Gastroesophageal sphincter (tissue), 4 donors: Measurements from ENCODE around the gene KIFC3. TPM values are rescaled to one million over a fixed set of nuclear protein-coding genes. Genes with fewer than 3 reads are reported as not detected.
"Not testable (repeated sequence)": the region's sequence is repeated elsewhere in the genome, so short reads cannot be mapped to it uniquely, and the experiment has no call there.

ENCODE experiments used
- ATAC-seq: fragments of 150-250 bp; one replicate; pipeline ENCODE4 v1.9.1; 2016; ENCODE audit warnings: mild to moderate bottlenecking, moderate library complexity
- H3K27ac ChIP-seq, 4 donors: fragments of 200-600 bp; sonication (generic) in 3 of 4; 1 replicate in 3 of 4; 2 replicates in 1 of 4; pipeline ENCODE4 v1.5.1; 2016 to 2019
- H3K27me3 ChIP-seq: fragments of 200-600 bp; sonication (generic); one replicate; pipeline ENCODE4 v1.5.1; 2019
- H3K36me3 ChIP-seq, 2 donors: fragments of 200-600 bp; sonication (generic); one replicate each; pipeline ENCODE4 v1.5.1; 2019; ENCODE audit warnings: control low read depth in 1 of 2
- H3K4me1 ChIP-seq, 3 donors: fragments of 200-600 bp; sonication (generic); 1 replicate in 2 of 3; 2 replicates in 1 of 3; pipeline ENCODE4 v1.5.1; 2016 to 2019; ENCODE audit warnings: control low read depth in 2 of 3
- H3K4me3 ChIP-seq, 2 donors: fragments of 200-600 bp; sonication (generic); one replicate each; pipeline ENCODE4 v1.5.1; 2019; ENCODE audit warnings: mild to moderate bottlenecking in 1 of 2, moderate library complexity in 1 of 2
- H3K9me3 ChIP-seq, 3 donors: fragments of 200-600 bp; sonication (generic); one replicate each; pipeline ENCODE4 v1.5.1; 2017 to 2019; ENCODE audit warnings: control low read depth in 2 of 3
- EP300 ChIP-seq: sonication (generic); formaldehyde crosslinking; IDR thresholded peaks from one replicate; pipeline ENCODE4 v1.6.1; 2017; ENCODE audit warnings: antibody characterized with exemption, mild to moderate bottlenecking
- POLR2A ChIP-seq, 2 donors: fragments of 450-650 bp; IDR thresholded peaks; one replicate each; pipeline ENCODE4 v1.6.1; 2017; ENCODE audit warnings: antibody characterized with exemption in 2 of 2, mild to moderate bottlenecking in 2 of 2, moderate library complexity in 1 of 2
- POLR2AphosphoS5 ChIP-seq: sonication (generic); formaldehyde crosslinking; IDR thresholded peaks from one replicate; pipeline ENCODE4 v1.6.1; 2017; ENCODE audit warnings: antibody characterized with exemption
- WGBS, 2 donors: methylation state at CpG; one replicate each; pipeline ENCODE4 v1.1.5; 2018; ENCODE audit warnings: low coverage in 1 of 2; 5-methylcytosine and 5-hydroxymethylcytosine counted together
- total RNA-seq, 4 donors: library from RNA; depleted of rRNA; stranded (reverse); fragments of >200 nt; gene quantifications; one replicate each; pipeline ENCODE4 v1.1.0, GENCODE V29; 2016
- TF ChIP-seq, protein P1 (sequence below), 4 experiments: fragments of 200-600 bp in 2 of 4; fragments of 450-650 bp in 2 of 4; sonication (generic) in 1 of 4; IDR thresholded peaks; one replicate each; pipeline ENCODE4 v1.5.1; 2017 to 2019; ENCODE audit warnings: antibody characterized with exemption in 4 of 4, mild to moderate bottlenecking in 2 of 4, moderate library complexity in 2 of 4

KIFC3 gene
- total RNA-seq, 4 donors from 2014 or later, result 17.4 to 78.4 (median 36.2) TPM

- TF ChIP-seq POLR2AphosphoS5 (no peak), POLR2A (IDR thresholded peaks at IDR 0.05) (no peak), EP300 (no peak)
- TF ChIP-seq, protein P1, sequence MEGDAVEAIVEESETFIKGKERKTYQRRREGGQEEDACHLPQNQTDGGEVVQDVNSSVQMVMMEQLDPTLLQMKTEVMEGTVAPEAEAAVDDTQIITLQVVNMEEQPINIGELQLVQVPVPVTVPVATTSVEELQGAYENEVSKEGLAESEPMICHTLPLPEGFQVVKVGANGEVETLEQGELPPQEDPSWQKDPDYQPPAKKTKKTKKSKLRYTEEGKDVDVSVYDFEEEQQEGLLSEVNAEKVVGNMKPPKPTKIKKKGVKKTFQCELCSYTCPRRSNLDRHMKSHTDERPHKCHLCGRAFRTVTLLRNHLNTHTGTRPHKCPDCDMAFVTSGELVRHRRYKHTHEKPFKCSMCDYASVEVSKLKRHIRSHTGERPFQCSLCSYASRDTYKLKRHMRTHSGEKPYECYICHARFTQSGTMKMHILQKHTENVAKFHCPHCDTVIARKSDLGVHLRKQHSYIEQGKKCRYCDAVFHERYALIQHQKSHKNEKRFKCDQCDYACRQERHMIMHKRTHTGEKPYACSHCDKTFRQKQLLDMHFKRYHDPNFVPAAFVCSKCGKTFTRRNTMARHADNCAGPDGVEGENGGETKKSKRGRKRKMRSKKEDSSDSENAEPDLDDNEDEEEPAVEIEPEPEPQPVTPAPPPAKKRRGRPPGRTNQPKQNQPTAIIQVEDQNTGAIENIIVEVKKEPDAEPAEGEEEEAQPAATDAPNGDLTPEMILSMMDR (IDR thresholded peaks at IDR 0.05), result no peak
- WGBS, 2 donors, result 80 to 84% methylated on average over 6 of the region's 6 CpGs
Observed at GRCh38 chr16:57714047-57714446, 88.2 kb downstream of the KIFC3 start.

GRCh38 chr16:57713596-57713995 lies 88.7 kb downstream of the KIFC3 start:
- no peak for ATAC-seq
- Histone ChIP-seq H3K36me3 (no peaks in the 10 kb centered on the region), H3K27ac (no peak overlapping the region), H3K27me3 (peaks cover 24% of the 10 kb centered on the region), H3K4me3 (no peak overlapping the region), H3K4me1 (no peaks in the 10 kb centered on the region), H3K9me3 (no peaks in the 10 kb centered on the region)
- TF ChIP-seq POLR2A (IDR thresholded peaks at IDR 0.05), result no peak
- no peak for TF ChIP-seq EP300
- no peak for TF ChIP-seq POLR2AphosphoS5
- TF ChIP-seq, protein P1 (IDR thresholded peaks at IDR 0.05), result no peak
- WGBS, 2 donors, result 74 to 90% methylated on average over 3 to 5 of the region's 8 CpGs

More at GRCh38 chr16:57714047-57714446, 88.2 kb downstream of the KIFC3 start:
- Histone ChIP-seq H3K9me3 (no peaks in the 10 kb centered on the region), H3K27me3 (peaks cover 24% of the 10 kb centered on the region), H3K27ac (no peak overlapping the region), H3K36me3 (no peaks in the 10 kb centered on the region), H3K4me1 (no peaks in the 10 kb centered on the region), H3K4me3 (no peak overlapping the region)
- no peak for ATAC-seq

- 66 to 86% methylated on average over 5 to 6 of the region's 6 CpGs for WGBS, 2 donors
- not testable (repeated sequence) for H3K27ac ChIP-seq, H3K36me3 ChIP-seq, ATAC-seq, H3K4me1 ChIP-seq, H3K9me3 ChIP-seq, H3K4me3 ChIP-seq
- peaks cover 22% of the 10 kb centered on the region for H3K27me3 ChIP-seq
Observed at GRCh38 chr16:57712569-57712968, 89.7 kb downstream of the KIFC3 start.

DNA sequence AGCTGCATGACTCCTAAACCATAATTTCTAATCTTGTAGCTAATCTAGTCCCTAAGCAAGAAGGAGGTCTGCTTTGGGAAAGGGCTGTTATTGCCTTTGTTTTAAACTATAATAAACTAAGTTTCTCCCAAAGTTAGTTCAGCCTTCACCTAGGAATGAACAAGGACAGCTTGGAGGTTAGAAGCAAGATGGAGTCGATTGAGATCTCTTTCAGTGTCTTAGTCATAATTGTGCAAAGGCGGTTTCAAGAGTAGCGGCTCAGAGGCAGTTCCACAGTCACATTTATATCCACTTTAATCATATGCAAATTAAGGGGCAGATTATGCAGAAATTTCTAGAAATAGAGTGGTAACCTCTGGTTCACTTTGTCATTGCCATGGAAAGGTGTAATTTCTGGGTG lies 90.3 kb downstream of the KIFC3 start:
- Histone ChIP-seq H3K9me3 (no peaks in the 10 kb centered on the region), H3K27me3 (peaks cover 24% of the 10 kb centered on the region), H3K36me3 (no peaks in the 10 kb centered on the region), H3K4me3 (no peak overlapping the region), H3K4me1 (no peaks in the 10 kb centered on the region), H3K27ac (no peak overlapping the region)
- no peak for TF ChIP-seq POLR2AphosphoS5
- TF ChIP-seq POLR2A (IDR thresholded peaks at IDR 0.05), result no peak
- TF ChIP-seq EP300, result no peak
- TF ChIP-seq, protein P1 (IDR thresholded peaks at IDR 0.05), result no peak
- no peak for ATAC-seq
- 82 to 93% methylated on average over 3 of the region's 3 CpGs for WGBS, 2 donors

DNA sequence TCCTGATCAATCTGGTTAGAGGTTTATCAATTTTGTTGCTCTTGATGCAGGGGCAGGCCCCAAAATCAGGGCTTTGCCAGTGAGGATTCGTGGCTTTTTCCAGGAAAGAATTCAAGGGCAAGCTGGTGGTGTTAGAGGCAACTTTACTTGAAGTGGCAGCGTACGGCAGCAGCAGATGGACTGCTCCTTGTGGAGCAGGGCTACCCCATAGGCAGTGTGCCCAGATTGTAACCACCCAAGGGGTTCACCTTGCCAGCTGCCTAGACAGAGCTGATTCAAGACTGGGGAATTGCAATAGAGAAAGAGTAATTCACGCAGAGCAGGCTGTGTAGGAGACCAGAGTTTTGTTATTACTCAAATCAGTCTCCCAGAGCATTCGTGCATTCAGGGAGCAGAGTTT lies 90.9 kb downstream of the KIFC3 start:
- H3K27me3 ChIP-seq, result peaks cover 19% of the 10 kb centered on the region
- no peak for TF ChIP-seq POLR2A (IDR thresholded peaks at IDR 0.05)
- TF ChIP-seq EP300, result no peak
- TF ChIP-seq, protein P1 (IDR thresholded peaks at IDR 0.05), result no peak
- TF ChIP-seq POLR2AphosphoS5, result no peak
- H3K27ac ChIP-seq, result no peak overlapping the region
- 81 to 91% methylated on average over 3 to 5 of the region's 5 CpGs for WGBS, 2 donors
- no peak for ATAC-seq
- H3K4me1 ChIP-seq, result no peaks in the 10 kb centered on the region
- H3K9me3 ChIP-seq, result no peaks in the 10 kb centered on the region
- no peak overlapping the region for H3K4me3 ChIP-seq
- no peaks in the 10 kb centered on the region for H3K36me3 ChIP-seq
